B cell (primary cell): ENCODE results near the gene EPHB1. TPM values are rescaled to one million over a fixed set of nuclear protein-coding genes. Genes with fewer than 3 reads are reported as not detected.

Experiments
- ATAC-seq: fragments of 200-7000 bp; cut with Tn5 transposase; one replicate; pipeline ENCODE4 v1.10.0; 2021; ENCODE audit warnings: low read depth, mild to moderate bottlenecking, moderate number of reproducible peaks, moderate library complexity
- CTCF ChIA-PET: fragments of 350-600 bp; sonication (Branson Sonifier 250); formaldehyde crosslinking; loops from one replicate; lab custom pipeline; 2021; ENCODE audit warnings: antibody characterized with exemption, inconsistent platforms; lab: Charles Lee
- POLR2A ChIA-PET: fragments of 350-600 bp; sonication (Branson Sonifier 250); formaldehyde crosslinking; loops from one replicate; lab custom pipeline; 2021; ENCODE audit warnings: antibody characterized with exemption; lab: Charles Lee
- DNase-seq: peaks from one replicate; pipeline ENCODE4 v3.0.0; 2013
- H2AFZ ChIP-seq: 2 replicates; pipeline ENCODE4 v1.6.1; 2012; ENCODE audit warnings: mild to moderate bottlenecking, low read depth, low read length; ENCODE audit not compliant: insufficient read depth, poor library complexity, severe bottlenecking
- H3K27ac ChIP-seq, 2 donors: 1 replicate in 1 of 2; 2 replicates in 1 of 2; pipeline ENCODE4 v1.5.1; 2012 to 2013; ENCODE audit warnings: low read length in 2 of 2, mild to moderate bottlenecking in 2 of 2, moderate library complexity in 1 of 2
- H3K27me3 ChIP-seq, 4 experiments: fragments of 200-600 bp in 1 of 4; sonication (generic) in 1 of 4; replicated peaks in 1 of 4; 1 replicate in 2 of 4; 2 replicates in 2 of 4; pipeline versions ENCODE4 v1.6.1 to v1.7.0; 2013 to 2016; ENCODE audit warnings: low read length in 3 of 4, mild to moderate bottlenecking in 2 of 4, mixed read lengths in 1 of 4, moderate library complexity in 1 of 4; ENCODE audit not compliant: insufficient read depth in 4 of 4, control insufficient read depth in 3 of 4; ENCODE audit errors: control extremely low read depth in 1 of 4
- H3K36me3 ChIP-seq, 2 experiments: replicated peaks in 1 of 2; 1 replicate in 1 of 2; 2 replicates in 1 of 2; pipeline versions ENCODE4 v1.6.1 to v1.7.1; 2013; ENCODE audit warnings: low read length in 1 of 2; ENCODE audit not compliant: insufficient read depth in 2 of 2, control insufficient read depth in 1 of 2; ENCODE audit errors: control extremely low read depth in 1 of 2, extremely low read depth in 1 of 2
- H3K4me1 ChIP-seq, 2 donors: fragments of 200-600 bp in 1 of 2; sonication (generic) in 1 of 2; 1 replicate in 1 of 2; 2 replicates in 1 of 2; pipeline versions ENCODE4 v1.5.1 to v1.6.1; 2013 to 2017; ENCODE audit warnings: low read length in 2 of 2; ENCODE audit not compliant: control insufficient read depth in 2 of 2, insufficient read depth in 2 of 2
- H3K4me2 ChIP-seq: replicated peaks from 2 replicates; pipeline ENCODE3; 2012; ENCODE audit warnings: mild to moderate bottlenecking, low read depth, low read length; ENCODE audit not compliant: poor library complexity, severe bottlenecking
- H3K4me3 ChIP-seq, 5 experiments: fragments of 200-600 bp in 1 of 5; sonication (generic) in 1 of 5; 1 replicate in 3 of 5; 2 replicates in 2 of 5; pipeline versions ENCODE4 v1.5.1 to v1.7.0; 2011 to 2016; ENCODE audit warnings: low read length in 4 of 5, mild to moderate bottlenecking in 4 of 5, low read depth in 2 of 5, control low read depth in 1 of 5, moderate library complexity in 1 of 5; ENCODE audit not compliant: insufficient read depth in 1 of 5; ENCODE audit errors: control extremely low read depth in 1 of 5, extremely low read depth in 1 of 5
- H3K79me2 ChIP-seq: fragments of 200-600 bp; sonication (generic); one replicate; pipeline ENCODE4 v1.6.0; 2016; ENCODE audit warnings: low read length; ENCODE audit not compliant: control insufficient read depth, insufficient read depth
- H3K9ac ChIP-seq: fragments of 200-600 bp; sonication (generic); 2 replicates; pipeline ENCODE4 v1.6.1; 2017; ENCODE audit warnings: mild to moderate bottlenecking, low read length, moderate library complexity
- H3K9me3 ChIP-seq, 3 donors: one replicate each; pipeline versions ENCODE4 v1.6.1 to v1.7.1; 2013; ENCODE audit warnings: low read length in 2 of 3; ENCODE audit not compliant: control insufficient read depth in 2 of 3, insufficient read depth in 1 of 3; ENCODE audit errors: control extremely low read depth in 1 of 3
- H4K20me1 ChIP-seq: 2 replicates; pipeline ENCODE4 v1.6.0; 2012; ENCODE audit warnings: mild to moderate bottlenecking, low read length; ENCODE audit not compliant: insufficient read depth, control insufficient read depth, poor library complexity, severe bottlenecking
- H3K27ac Mint-ChIP-seq: one replicate; pipeline ENCODE4 v1.8.0; 2021; ENCODE audit warnings: mixed read lengths
- H3K27me3 Mint-ChIP-seq: one replicate; pipeline ENCODE4 v1.8.0; 2021; ENCODE audit warnings: mixed read lengths
- H3K4me1 Mint-ChIP-seq: one replicate; pipeline ENCODE4 v1.8.0; 2021; ENCODE audit warnings: mixed read lengths
- H3K4me3 Mint-ChIP-seq: one replicate; pipeline ENCODE4 v1.8.0; 2021; ENCODE audit warnings: mixed read lengths
- H3K9me3 Mint-ChIP-seq: one replicate; pipeline ENCODE4 v1.8.0; 2022; ENCODE audit warnings: mixed read lengths; ENCODE audit not compliant: insufficient read depth
- EZH2 ChIP-seq: IDR thresholded peaks from 2 replicates; pipeline ENCODE4 v1.6.1; 2012; ENCODE audit warnings: borderline replicate concordance, low read depth, mild to moderate bottlenecking, moderate library complexity, low read length; ENCODE audit not compliant: insufficient read depth, poor library complexity, severe bottlenecking
- WGBS: methylation state at CpG from one replicate; pipeline ENCODE4 v1.1.5; 2013; ENCODE audit warnings: missing lambda C conversion rate; ENCODE audit not compliant: insufficient coverage; 5-methylcytosine and 5-hydroxymethylcytosine counted together
- intact Hi-C: fragments of 100-400 bp; cut with micrococcal nuclease; formaldehyde crosslinking; loops from one replicate; pipeline ENCODE4 v1.10.0; 2022
- polyA plus RNA-seq: library from polyadenylated mRNA; depleted of rRNA; stranded (reverse); fragments of >200 nt; gene quantifications from 2 replicates; pipeline ENCODE4 v1.2.3, GENCODE V29; 2012
- total RNA-seq, 2 donors: library from RNA; stranded (reverse); fragments of 120-200 nt in 1 of 2; gene quantifications; 1 replicate in 1 of 2; 2 replicates in 1 of 2; pipeline versions ENCODE4 v1.2.3 to v1.2.4, GENCODE V29; 2013 to 2022
- TF ChIP-seq, protein P1 (sequence below): fragments of 200-600 bp; IDR thresholded peaks from one replicate; pipeline ENCODE4 v1.8.0; 2022; ENCODE audit warnings: antibody characterized with exemption, mild to moderate bottlenecking

The EPHB1 gene
- total and polyA plus RNA-seq, 2 donors (not counting 1 experiment from before 2014, with no cell fraction given), result 0.01 TPM; not detected in 1

DNA sequence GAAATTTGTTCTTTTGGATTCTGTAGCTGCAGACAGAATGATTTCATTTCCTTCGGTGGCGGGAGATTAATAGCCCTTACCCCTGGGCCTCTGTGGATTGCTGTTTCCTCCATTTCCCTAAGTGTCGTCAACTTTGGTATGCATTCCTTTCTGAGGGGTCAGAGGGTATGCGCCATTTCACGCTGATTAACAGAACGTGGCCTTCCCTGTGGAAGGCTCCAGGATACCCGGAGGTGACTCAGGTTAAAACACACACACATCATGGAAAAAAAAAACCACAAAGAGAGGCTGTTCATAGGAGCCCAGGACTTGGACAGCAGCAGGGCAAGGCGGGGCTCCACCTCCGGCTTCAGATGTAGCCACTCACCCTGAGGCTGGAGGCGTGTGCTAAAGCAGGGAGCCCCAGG lies 51.9 kb downstream of the EPHB1 start:
- Histone ChIP-seq H3K4me3 (no peak overlapping the region), H3K27ac (no peak overlapping the region), H3K79me2 (no peaks in the 10 kb centered on the region), H2AFZ (no peak overlapping the region), H3K36me3 (no peaks in the 10 kb centered on the region), H3K27me3 (peaks cover 0 to 8% (median 0%) of the 10 kb centered on the region in 4 experiments), H3K4me2 (no peak overlapping the region), H3K4me1 (peaks cover 0 to 7% of the 10 kb centered on the region in 2 donors), H3K9ac (no peak overlapping the region), H4K20me1 (no peaks in the 10 kb centered on the region), H3K9me3 (peaks cover 0 to 11% (median 3%) of the 10 kb centered on the region in 3 donors)
- CTCF ChIA-PET, result no interaction called here
- H3K4me1 Mint-ChIP-seq, result peaks cover 12% of the 10 kb centered on the region
- ATAC-seq, result no peak
- peaks cover 9% of the 10 kb centered on the region for H3K9me3 Mint-ChIP-seq
- TF ChIP-seq, protein P1, sequence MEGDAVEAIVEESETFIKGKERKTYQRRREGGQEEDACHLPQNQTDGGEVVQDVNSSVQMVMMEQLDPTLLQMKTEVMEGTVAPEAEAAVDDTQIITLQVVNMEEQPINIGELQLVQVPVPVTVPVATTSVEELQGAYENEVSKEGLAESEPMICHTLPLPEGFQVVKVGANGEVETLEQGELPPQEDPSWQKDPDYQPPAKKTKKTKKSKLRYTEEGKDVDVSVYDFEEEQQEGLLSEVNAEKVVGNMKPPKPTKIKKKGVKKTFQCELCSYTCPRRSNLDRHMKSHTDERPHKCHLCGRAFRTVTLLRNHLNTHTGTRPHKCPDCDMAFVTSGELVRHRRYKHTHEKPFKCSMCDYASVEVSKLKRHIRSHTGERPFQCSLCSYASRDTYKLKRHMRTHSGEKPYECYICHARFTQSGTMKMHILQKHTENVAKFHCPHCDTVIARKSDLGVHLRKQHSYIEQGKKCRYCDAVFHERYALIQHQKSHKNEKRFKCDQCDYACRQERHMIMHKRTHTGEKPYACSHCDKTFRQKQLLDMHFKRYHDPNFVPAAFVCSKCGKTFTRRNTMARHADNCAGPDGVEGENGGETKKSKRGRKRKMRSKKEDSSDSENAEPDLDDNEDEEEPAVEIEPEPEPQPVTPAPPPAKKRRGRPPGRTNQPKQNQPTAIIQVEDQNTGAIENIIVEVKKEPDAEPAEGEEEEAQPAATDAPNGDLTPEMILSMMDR, result no peak
- no peak for TF ChIP-seq EZH2
- no peak for DNase-seq
- WGBS, result 84% methylated on average over 9 of the region's 10 CpGs
- intact Hi-C loops, result no loop called here
- peaks cover 15% of the 10 kb centered on the region for H3K27me3 Mint-ChIP-seq
- H3K27ac Mint-ChIP-seq, result no peak overlapping the region
- POLR2A ChIA-PET, result no interaction called here
- H3K4me3 Mint-ChIP-seq, result no peak overlapping the region

DNA sequence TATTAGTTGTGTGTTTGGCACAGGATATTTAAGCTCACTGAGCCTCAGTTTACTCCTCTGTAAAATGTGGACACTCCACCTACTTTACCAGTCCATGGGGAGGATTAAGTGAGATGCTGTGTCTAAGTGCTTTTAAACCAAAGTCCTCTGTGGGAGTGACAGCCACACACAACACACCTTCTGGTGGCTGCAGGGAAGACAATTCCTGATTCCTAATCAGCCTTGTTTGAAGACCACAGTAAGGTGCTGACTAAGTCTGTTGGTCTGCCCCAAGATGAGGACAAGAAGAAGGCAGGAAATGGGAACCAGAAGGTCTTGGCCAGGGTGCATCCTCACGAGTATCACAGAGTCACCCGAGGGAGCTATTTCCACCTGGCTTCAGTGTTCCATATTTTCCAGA lies 52.3 kb downstream of the EPHB1 start:
- Histone ChIP-seq H2AFZ (no peak overlapping the region), H3K27ac (no peak overlapping the region), H3K9me3 (peaks cover 0 to 11% (median 3%) of the 10 kb centered on the region in 3 donors), H3K4me1 (peaks cover under 1 to 11% of the 10 kb centered on the region in 2 donors), H4K20me1 (no peaks in the 10 kb centered on the region), H3K79me2 (no peaks in the 10 kb centered on the region), H3K9ac (no peak overlapping the region), H3K27me3 (peaks cover 0 to 8% (median 0%) of the 10 kb centered on the region in 4 experiments), H3K4me2 (no peak overlapping the region), H3K36me3 (no peaks in the 10 kb centered on the region), H3K4me3 (no peak overlapping the region)
- Mint-ChIP-seq H3K27me3 (peaks cover 15% of the 10 kb centered on the region), H3K4me3 (no peak overlapping the region), H3K4me1 (peaks cover 15% of the 10 kb centered on the region), H3K27ac (no peak overlapping the region), H3K9me3 (peaks cover 8% of the 10 kb centered on the region)
- DNase-seq, result no peak
- intact Hi-C loops, result no loop called here
- ATAC-seq, result no peak
- CTCF ChIA-PET, result no interaction called here
- no CpG with 5 or more reads among the region's 2 CpGs for WGBS
- TF ChIP-seq, protein P1, result no peak
- TF ChIP-seq EZH2, result no peak
- POLR2A ChIA-PET, result no interaction called here
